Fibroblast of skin of left quadriceps (primary cell): ENCODE measurements around the gene SPATA31E1.
"Not testable (repeated sequence)": the region's sequence is repeated elsewhere in the genome, so short reads cannot be mapped to it uniquely, and the experiment has no call there.

Source experiments
- DNase-seq, 2 experiments: peaks; one replicate each; pipeline ENCODE4 v3.0.0-alpha.2; 2013; ENCODE audit warnings: low read depth in 2 of 2

The SPATA31E1 gene

DNA sequence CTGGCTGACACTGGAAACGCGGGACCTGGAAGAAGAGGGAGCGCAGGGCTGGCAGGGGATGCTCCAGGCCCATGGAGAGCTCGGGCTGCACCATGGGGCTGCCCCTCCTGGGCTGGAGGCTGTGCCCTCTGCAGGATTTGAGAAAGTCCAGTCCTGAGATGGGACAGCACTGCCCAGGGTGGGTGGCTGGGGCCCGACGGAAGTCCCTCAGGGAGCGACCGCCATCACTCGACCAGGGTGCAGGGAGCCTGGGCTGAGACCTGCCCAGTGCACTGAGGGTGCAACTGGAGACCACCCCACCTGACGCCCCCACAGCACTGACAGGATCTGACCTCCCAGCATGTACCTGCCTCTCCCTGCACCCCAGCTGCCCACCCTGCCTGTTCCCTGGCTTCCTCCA, 42.2 kb downstream of the SPATA31E1 start:
- DNase-seq: not testable (repeated sequence)

DNA sequence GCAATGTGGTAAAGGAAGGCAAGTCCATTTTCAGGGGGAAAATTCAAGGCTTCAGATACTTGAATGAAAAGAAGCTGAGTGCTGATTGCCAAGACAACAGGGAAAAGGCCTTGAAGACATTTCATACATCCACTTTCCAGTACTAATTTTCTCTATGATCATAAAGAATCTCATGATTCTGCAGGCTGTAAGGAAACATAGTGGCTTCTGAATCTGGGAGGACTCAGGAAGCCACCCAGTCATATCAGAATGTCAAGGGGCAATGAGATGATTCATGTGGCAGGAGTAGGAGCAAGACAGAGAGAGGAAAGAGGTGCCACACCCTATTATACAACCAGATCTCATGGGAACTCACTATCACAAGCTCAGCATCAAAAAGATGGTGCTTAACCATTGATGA, 46.5 kb downstream of the SPATA31E1 start:
- DNase-seq: not testable (repeated sequence)

DNA sequence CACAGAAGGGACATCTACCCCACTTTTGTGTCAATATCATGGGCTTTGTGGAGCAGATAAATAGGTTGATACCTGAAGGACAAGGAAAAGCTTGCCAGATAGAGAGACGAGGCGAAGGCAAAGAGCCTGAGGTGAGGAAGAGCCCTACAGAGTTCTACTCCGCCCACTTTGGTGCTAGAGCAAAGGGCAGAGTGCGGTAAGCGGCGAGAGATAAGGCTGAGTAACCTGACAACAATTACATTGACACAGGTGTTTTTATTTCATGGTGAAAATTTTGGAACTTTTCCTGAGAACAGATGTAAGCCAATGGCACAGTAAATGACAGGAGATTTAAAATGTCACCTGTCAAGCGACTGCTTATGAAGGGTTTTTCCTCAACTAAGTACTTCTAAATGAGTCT, 51.8 kb downstream of the SPATA31E1 start:
- DNase-seq: not testable (repeated sequence)

DNA sequence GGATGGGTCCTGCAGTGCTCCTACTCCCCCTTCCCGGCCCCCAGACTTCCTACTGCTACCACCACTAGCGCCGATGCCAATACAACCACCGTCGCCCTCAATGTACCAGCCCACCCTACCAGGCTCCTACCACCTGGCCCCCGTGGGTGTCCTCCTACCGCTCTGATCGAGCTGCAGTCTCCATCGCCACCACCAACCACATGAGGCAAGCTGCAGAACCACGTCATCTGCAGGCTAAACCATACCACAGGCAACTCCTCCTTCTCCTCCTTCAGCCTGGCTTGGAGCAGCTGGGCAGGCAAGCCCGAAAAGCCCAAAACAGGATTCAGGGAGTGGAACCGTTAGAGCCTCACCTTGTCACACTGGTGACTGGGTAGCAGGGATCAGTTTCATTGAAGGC, 54.7 kb downstream of the SPATA31E1 start:
- DNase-seq: not testable (repeated sequence)

DNA sequence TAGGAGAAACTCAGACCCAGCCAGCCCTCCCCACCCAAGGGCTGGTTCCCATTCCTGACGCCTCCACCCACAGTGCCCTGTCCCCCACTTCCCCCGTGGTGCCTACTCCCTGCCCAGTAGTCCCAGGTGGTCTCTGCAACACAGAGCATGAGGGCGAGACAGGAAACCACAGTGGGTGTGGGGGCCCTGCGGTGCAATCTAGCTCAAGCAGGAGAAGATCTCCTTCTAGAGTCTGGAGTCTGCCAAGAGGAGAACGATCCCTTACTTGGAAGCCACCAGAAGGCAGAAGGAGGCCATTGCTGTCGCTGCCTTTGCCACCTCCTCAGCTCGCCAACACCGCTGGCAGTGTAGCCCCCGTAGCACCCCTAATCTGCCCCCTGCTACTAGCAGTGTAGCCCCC, 55.2 kb downstream of the SPATA31E1 start:
- not testable (repeated sequence) for DNase-seq

DNA sequence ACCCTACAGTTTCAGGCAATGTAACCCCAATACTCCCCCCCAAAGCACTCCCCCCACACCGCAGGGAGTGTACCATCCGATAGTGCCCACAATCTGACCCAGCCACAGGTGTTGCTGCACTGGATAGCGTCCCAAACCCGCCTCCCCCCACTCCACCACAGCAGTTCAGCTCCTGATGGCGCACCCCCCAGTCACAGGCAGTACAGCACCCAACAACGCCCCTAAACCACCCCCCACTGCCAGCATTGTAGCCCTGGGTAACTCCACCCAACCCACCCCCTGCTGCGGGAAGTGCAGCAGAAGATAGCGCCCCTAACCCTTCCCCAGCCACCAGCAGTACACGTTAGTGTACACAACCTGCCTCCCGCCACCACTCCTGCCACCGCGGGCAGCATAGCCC, 55.7 kb downstream of the SPATA31E1 start:
- not testable (repeated sequence) for DNase-seq
